Adrenal gland (tissue), 12 donors: ENCODE data around the gene FOXO3. TPM values are rescaled to one million over a fixed set of nuclear protein-coding genes. Genes with fewer than 3 reads are reported as not detected.

ENCODE experiments used
- DNase-seq, 7 donors: peaks; one replicate each; pipeline ENCODE4 v3.0.0-alpha.2; 2019 to 2020
- H3K27ac ChIP-seq, 5 donors: fragments of 200-600 bp; sonication (generic) in 4 of 5; 1 replicate in 3 of 5; 2 replicates in 2 of 5; pipeline versions ENCODE4 v1.5.1 to v1.8.0; 2016 to 2020; ENCODE audit warnings: mild to moderate bottlenecking in 1 of 5
- H3K27me3 ChIP-seq: fragments of 200-600 bp; 2 replicates; pipeline ENCODE4 v1.8.0; 2021
- H3K36me3 ChIP-seq, 2 donors: fragments of 200-600 bp; replicated peaks in 1 of 2; 1 replicate in 1 of 2; 2 replicates in 1 of 2; pipeline versions ENCODE4 v1.5.1 to v1.8.0; 2018 to 2022
- H3K4me1 ChIP-seq, 2 donors: fragments of 200-600 bp; replicated peaks in 1 of 2; 1 replicate in 1 of 2; 2 replicates in 1 of 2; pipeline versions ENCODE4 v1.5.1 to v1.8.0; 2018 to 2021
- H3K4me3 ChIP-seq, 4 donors: fragments of 200-600 bp; sonication (generic) in 3 of 4; one replicate each; pipeline ENCODE4 v1.5.1; 2016 to 2018
- H3K9me3 ChIP-seq, 3 donors: fragments of 200-600 bp; sonication (generic) in 1 of 3; replicated peaks in 1 of 3; 1 replicate in 2 of 3; 2 replicates in 1 of 3; pipeline versions ENCODE4 v1.5.1 to v1.8.0; 2016 to 2021
- POLR2A ChIP-seq, 2 donors: fragments of 450-650 bp; IDR thresholded peaks; one replicate each; pipeline ENCODE4 v1.6.1; 2017; ENCODE audit warnings: antibody characterized with exemption in 2 of 2, mild to moderate bottlenecking in 2 of 2, moderate library complexity in 1 of 2
- WGBS, 4 donors: extraction: QIAGEN DNeasy Blood & Tissue Kit in 2 of 4; methylation state at CpG; one replicate each; pipeline versions ENCODE4 v1.1.5 to v1.1.7; 2013 to 2017; 5-methylcytosine and 5-hydroxymethylcytosine counted together
- intact Hi-C, 2 donors: fragments of 100-400 bp; cut with DNase I; formaldehyde crosslinking; loops; one replicate each; pipeline versions ENCODE4 v1.14.1 to v1.15.0; 2022 to 2023
- polyA plus RNA-seq, 3 donors: library from polyadenylated mRNA; stranded (reverse); fragments of 200-250 nt in 2 of 3; fragments of 350-450 nt in 1 of 3; fragmentation: Illumina TruSeq in 1 of 3; extraction: RNeasy Lipid Tissue Mini Kit (QIAGEN cat#74804) in 1 of 3; gene quantifications; one replicate each; pipeline ENCODE4 v1.2.3, GENCODE V29; 2013 to 2014
- total RNA-seq, 9 donors: library from RNA; depleted of rRNA in 4 of 9; stranded (reverse); fragments of >200 nt in 4 of 9; fragments of 120-200 nt in 1 of 9; fragmentation: NEBNext Ultra II Directional in 1 of 9; extraction: Animal tissue kit (Norgen Biotek cat#: 25700) in 1 of 9; gene quantifications; one replicate each; pipeline versions ENCODE4 v1.1.0 to v1.2.4, GENCODE V29; 2013 to 2023
- TF ChIP-seq, protein P1 (sequence below), 6 experiments: fragments of 450-650 bp in 4 of 6; fragments of 200-600 bp in 2 of 6; sonication (generic) in 1 of 6; IDR thresholded peaks; 1 replicate in 5 of 6; 2 replicates in 1 of 6; pipeline versions ENCODE4 v1.5.1 to v1.8.0; 2016 to 2021; ENCODE audit warnings: antibody characterized with exemption in 6 of 6, mild to moderate bottlenecking in 2 of 6, moderate library complexity in 1 of 6
- donor health status: healthy with polysubstance abuse.
- donor health status: Bipolar disorder and iron deficiency.
- donor health status: DM: yes; HTN: yes; CAD: no.
- donor health status: DM: no; HTN: no; CAD: no.
- donor health status: DM: no; HTN: no; CAD: no.
- donor health status: DM: yes; HTN: yes; CAD: no.

Gene FOXO3
- total and polyA plus RNA-seq, 12 donors: 8.3 to 38.7 (median 23.4) TPM

DNA sequence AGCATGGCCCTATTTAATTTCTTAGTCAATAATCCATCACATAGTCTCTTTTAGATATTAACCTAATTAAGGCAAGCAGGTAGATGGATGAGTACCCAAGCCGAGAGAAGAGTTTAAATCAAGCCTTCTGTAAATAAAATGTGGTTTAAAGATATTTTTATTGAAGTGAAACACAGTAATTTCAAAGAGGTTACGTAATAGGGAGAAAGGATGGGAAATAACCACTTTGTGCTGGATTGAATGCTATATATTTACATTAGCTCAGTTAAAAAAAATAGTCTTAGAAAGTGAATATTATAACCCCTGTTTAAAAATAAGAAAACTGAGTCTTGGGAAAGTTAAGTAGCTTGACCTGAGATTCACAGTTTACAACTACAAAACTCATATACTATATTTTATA is 37.0 kb upstream of the FOXO3 start:
- intact Hi-C loops: loop anchor here (10.0 kb wide), 3 partner anchors 409 to 539 kb away; no protein-coding TSS in a partner anchor
- no peak overlapping the region for H3K4me3 ChIP-seq
- no peaks in the 10 kb centered on the region for H3K27me3 ChIP-seq
- H3K36me3 ChIP-seq: no peaks in the 10 kb centered on the region
- 82 to 90% (median 86%) methylated on average over 2 of the region's 2 CpGs for WGBS, 4 donors
- H3K4me1 ChIP-seq: no peaks in the 10 kb centered on the region
- no peak for TF ChIP-seq POLR2A (IDR thresholded peaks at IDR 0.05)
- TF ChIP-seq, protein P1, sequence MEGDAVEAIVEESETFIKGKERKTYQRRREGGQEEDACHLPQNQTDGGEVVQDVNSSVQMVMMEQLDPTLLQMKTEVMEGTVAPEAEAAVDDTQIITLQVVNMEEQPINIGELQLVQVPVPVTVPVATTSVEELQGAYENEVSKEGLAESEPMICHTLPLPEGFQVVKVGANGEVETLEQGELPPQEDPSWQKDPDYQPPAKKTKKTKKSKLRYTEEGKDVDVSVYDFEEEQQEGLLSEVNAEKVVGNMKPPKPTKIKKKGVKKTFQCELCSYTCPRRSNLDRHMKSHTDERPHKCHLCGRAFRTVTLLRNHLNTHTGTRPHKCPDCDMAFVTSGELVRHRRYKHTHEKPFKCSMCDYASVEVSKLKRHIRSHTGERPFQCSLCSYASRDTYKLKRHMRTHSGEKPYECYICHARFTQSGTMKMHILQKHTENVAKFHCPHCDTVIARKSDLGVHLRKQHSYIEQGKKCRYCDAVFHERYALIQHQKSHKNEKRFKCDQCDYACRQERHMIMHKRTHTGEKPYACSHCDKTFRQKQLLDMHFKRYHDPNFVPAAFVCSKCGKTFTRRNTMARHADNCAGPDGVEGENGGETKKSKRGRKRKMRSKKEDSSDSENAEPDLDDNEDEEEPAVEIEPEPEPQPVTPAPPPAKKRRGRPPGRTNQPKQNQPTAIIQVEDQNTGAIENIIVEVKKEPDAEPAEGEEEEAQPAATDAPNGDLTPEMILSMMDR (IDR thresholded peaks at IDR 0.05): no peak
- H3K9me3 ChIP-seq: no peaks in the 10 kb centered on the region
- DNase-seq: no peak
- no peak overlapping the region for H3K27ac ChIP-seq

DNA sequence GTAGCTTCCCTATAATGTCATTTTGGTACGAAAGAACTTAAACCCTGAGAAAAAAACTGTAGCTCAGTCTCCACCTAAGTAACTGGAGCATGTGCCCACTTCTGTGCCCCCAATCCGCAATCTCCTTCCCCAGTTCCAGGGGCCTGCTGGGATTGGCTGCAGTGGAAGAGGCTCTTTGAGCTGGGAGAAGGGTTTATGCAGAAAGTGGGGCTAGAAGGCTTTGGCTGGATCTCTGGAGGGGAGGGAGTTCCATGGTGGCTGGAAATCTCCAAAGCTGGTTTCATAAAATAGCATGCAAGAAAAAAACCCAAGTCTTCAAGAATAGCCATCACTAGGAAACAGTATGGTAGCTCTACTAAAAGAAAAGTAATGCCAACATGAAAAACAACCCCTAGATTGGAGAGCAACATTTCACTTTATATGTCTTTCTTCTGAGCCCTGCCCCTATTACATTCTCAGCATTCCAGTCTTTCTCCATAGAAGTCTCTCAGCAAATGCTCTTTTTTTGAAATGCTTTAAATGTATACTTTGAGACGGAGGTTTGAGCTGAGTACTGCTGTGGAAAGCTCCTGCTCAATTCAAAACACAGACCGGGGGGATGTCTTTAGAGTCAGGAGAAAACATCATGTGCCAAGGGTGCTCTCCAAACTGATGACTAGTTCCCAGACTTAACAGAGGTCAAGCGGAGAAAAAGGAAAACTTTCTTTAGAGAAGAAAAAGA is 36.0 kb upstream of the FOXO3 start:
- intact Hi-C loops: loop anchor here (10.0 kb wide), 3 partner anchors 410 to 540 kb away; no protein-coding TSS in a partner anchor
- H3K27me3 ChIP-seq: no peaks in the 10 kb centered on the region
- 84 to 88% (median 88%) methylated on average over 5 of the region's 5 CpGs for WGBS, 4 donors

DNA sequence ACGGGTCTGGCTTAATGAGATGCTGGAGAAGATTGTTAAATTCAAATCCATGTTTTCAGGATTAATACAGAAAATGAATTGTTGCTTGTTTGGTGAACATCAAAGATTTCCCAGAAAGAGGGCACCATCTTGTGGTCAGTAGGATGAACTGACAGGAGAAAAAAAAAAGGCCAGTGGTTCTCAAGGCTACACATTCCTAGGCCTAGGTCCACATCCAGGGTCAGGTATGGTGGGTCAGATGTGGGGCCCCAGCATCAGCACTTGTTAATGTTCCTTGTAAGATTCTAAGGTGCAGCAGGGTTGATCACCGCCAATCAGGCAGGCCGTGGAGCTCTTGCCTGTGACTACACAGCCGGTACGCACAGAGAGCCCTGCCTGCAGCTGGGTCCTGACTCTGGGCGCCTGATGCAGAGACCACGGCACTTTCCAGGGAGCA is 34.0 kb upstream of the FOXO3 start:
- Histone ChIP-seq H3K36me3 (no peaks in the 10 kb centered on the region), H3K4me3 (no peak overlapping the region), H3K27me3 (no peaks in the 10 kb centered on the region), H3K27ac (no peak overlapping the region), H3K9me3 (no peaks in the 10 kb centered on the region), H3K4me1 (no peaks in the 10 kb centered on the region)
- no peak for TF ChIP-seq POLR2A (IDR thresholded peaks at IDR 0.05)
- TF ChIP-seq, protein P1 (IDR thresholded peaks at IDR 0.05): peak; percentile 68 to 89 (median 84)
- DNase-seq: peak in 1 of 7 donors; percentile 8
- 55 to 77% (median 73%) methylated on average over 2 to 7 of the region's 7 CpGs for WGBS, 4 donors
- intact Hi-C loops: loop anchor here (2.0 to 10.0 kb wide), 4 partner anchors 412 to 542 kb away; no protein-coding TSS in a partner anchor

More for the DNA sequence above, 36.0 kb upstream of the FOXO3 start:
- Histone ChIP-seq H3K27ac (no peak overlapping the region), H3K4me1 (no peaks in the 10 kb centered on the region), H3K9me3 (no peaks in the 10 kb centered on the region), H3K4me3 (no peak overlapping the region), H3K36me3 (no peaks in the 10 kb centered on the region)
- no peak for DNase-seq
- no peak for TF ChIP-seq POLR2A (IDR thresholded peaks at IDR 0.05)
- TF ChIP-seq, protein P1 (IDR thresholded peaks at IDR 0.05): no peak

DNA sequence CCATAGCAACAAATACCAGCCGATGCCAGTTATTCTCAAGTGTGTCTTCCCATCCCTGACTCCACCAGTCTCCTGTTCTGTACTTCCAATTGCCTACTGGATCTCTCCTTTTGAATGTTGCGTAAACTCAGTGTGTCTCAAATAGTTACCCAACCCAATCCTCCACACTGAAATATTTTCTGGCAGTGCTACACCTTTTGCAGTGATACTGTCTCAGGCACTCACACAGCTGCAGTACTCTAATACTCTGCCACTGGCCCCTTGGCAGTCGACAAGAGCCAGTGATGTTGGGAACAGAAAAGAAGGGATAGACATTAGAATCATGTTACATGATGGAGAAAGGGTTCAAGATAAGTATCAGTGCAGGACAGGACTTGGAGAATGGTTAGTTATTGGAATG is 31.8 kb upstream of the FOXO3 start:
- DNase-seq: no peak
- 57 to 90% (median 70%) methylated on average over 3 of the region's 3 CpGs for WGBS, 4 donors
- no peaks in the 10 kb centered on the region for H3K4me1 ChIP-seq
- no peaks in the 10 kb centered on the region for H3K9me3 ChIP-seq
- H3K36me3 ChIP-seq: no peaks in the 10 kb centered on the region
- no peak overlapping the region for H3K27ac ChIP-seq
- intact Hi-C loops: loop anchor here (10.0 kb wide), 3 partner anchors 414 to 544 kb away; no protein-coding TSS in a partner anchor
- no peak for TF ChIP-seq POLR2A (IDR thresholded peaks at IDR 0.05)
- TF ChIP-seq, protein P1 (IDR thresholded peaks at IDR 0.05): no peak
- no peaks in the 10 kb centered on the region for H3K27me3 ChIP-seq
- no peak overlapping the region for H3K4me3 ChIP-seq
